ENCODE measurements around the gene MEX3B.

- no peak for TF ChIP-seq POLR2A (IDR thresholded peaks at IDR 0.05)
- TF ChIP-seq, protein P1, sequence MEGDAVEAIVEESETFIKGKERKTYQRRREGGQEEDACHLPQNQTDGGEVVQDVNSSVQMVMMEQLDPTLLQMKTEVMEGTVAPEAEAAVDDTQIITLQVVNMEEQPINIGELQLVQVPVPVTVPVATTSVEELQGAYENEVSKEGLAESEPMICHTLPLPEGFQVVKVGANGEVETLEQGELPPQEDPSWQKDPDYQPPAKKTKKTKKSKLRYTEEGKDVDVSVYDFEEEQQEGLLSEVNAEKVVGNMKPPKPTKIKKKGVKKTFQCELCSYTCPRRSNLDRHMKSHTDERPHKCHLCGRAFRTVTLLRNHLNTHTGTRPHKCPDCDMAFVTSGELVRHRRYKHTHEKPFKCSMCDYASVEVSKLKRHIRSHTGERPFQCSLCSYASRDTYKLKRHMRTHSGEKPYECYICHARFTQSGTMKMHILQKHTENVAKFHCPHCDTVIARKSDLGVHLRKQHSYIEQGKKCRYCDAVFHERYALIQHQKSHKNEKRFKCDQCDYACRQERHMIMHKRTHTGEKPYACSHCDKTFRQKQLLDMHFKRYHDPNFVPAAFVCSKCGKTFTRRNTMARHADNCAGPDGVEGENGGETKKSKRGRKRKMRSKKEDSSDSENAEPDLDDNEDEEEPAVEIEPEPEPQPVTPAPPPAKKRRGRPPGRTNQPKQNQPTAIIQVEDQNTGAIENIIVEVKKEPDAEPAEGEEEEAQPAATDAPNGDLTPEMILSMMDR (IDR thresholded peaks at IDR 0.05) = no peak
These were observed 32.9 kb downstream of the MEX3B start for GRCh38 chr15:82012908-82013307.

Measured in esophagus squamous epithelium (tissue), 4 donors.